ENCODE data around the gene IMPG2. TPM values are rescaled to one million over a fixed set of nuclear protein-coding genes. Genes with fewer than 3 reads are reported as not detected.

Gene IMPG2
- total RNA-seq, 1 donor from 2014 or later = 0.17 TPM

DNA sequence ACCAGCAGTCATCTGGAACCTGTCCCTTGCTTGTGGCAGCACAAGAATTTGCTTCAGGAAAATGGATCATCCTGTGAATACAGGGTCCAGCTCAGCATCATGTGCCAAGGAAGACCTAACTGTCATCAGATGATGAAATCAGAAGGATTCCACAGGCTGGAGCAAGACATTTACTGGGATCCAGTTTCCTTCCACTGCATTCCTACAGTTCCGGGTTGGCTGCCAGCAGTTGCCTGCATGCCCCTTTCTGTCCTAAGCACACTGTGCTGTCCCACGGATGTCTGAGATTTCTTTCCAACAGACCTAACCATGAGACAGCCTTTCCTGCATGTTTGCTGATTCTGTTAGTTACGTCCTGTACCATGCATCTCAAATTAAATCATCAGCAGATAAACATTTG lies 140.7 kb downstream of the IMPG2 start:
- no peak for DNase-seq (ENCODE audit: low read depth)
- no peaks in the 10 kb centered on the region for H3K36me3 ChIP-seq (ENCODE audit: control insufficient read depth, insufficient read depth, low read length)
- no peaks in the 10 kb centered on the region for H3K27me3 ChIP-seq (ENCODE audit: control insufficient read depth, insufficient read depth, low read length)
- TF ChIP-seq, protein P1, sequence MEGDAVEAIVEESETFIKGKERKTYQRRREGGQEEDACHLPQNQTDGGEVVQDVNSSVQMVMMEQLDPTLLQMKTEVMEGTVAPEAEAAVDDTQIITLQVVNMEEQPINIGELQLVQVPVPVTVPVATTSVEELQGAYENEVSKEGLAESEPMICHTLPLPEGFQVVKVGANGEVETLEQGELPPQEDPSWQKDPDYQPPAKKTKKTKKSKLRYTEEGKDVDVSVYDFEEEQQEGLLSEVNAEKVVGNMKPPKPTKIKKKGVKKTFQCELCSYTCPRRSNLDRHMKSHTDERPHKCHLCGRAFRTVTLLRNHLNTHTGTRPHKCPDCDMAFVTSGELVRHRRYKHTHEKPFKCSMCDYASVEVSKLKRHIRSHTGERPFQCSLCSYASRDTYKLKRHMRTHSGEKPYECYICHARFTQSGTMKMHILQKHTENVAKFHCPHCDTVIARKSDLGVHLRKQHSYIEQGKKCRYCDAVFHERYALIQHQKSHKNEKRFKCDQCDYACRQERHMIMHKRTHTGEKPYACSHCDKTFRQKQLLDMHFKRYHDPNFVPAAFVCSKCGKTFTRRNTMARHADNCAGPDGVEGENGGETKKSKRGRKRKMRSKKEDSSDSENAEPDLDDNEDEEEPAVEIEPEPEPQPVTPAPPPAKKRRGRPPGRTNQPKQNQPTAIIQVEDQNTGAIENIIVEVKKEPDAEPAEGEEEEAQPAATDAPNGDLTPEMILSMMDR (IDR thresholded peaks at IDR 0.05; ENCODE audit: insufficient read depth, low read length, poor library complexity, severe bottlenecking) = no peak
- no peak overlapping the region for H3K4me3 ChIP-seq (ENCODE audit: low read depth, low read length)

DNA sequence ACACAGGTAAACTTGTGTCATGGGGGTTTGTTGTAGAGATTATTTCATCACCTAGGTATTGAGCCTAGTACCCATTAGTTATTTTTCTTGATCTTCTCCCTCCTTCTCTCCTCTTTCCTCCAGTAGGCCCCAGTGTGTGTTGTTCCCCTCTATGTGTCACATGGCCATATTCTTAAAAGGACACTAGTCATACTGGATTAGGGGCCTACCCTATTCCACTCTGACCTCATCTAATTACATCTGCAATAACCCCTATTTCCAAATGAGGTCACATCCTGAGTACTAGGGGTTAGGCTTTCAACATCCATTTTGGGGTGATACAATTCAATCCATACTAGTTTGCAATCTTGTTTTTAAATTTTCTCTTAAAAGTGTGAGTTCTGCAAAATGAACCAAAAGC lies 142.8 kb downstream of the IMPG2 start:
- Histone ChIP-seq H3K36me3 (ENCODE audit: control insufficient read depth, insufficient read depth, low read length) (no peaks in the 10 kb centered on the region), H3K27me3 (ENCODE audit: control insufficient read depth, insufficient read depth, low read length) (no peaks in the 10 kb centered on the region), H3K4me3 (ENCODE audit: low read depth, low read length) (no peak overlapping the region)
- TF ChIP-seq, protein P1 (IDR thresholded peaks at IDR 0.05; ENCODE audit: insufficient read depth, low read length, poor library complexity, severe bottlenecking) = no peak
- DNase-seq (ENCODE audit: low read depth) = no peak

Other genes starting within 250 kb of the IMPG2 start
- gene SENP7, start 192.6 kb upstream of the IMPG2 start, total RNA-seq = 11.9 and 15.6 TPM in 2 replicates
- 39.4 and 43.7 TPM in 2 replicates for gene TRMT10C, start 241.3 kb upstream of the IMPG2 start, total RNA-seq

Measured in kidney epithelial cell (primary cell).